ENCODE data around the gene MSX2.

The MSX2 gene

GRCh38 chr5:174741352-174741751, 17.0 kb downstream of the MSX2 start:
- ChIA-PET CTCF (interaction anchor here (0.9 kb wide), 1 partner anchor 169 kb away, joined by 3 read pairs; no protein-coding TSS in a partner anchor), POLR2A (interaction anchor here (0.7 kb wide), 1 partner anchor 9 kb away, joined by 3 read pairs; no protein-coding TSS in a partner anchor)
- no peak overlapping the region for H3K27ac ChIP-seq (ENCODE audit: extremely low read depth, low read depth, low read length)
- no peak for TF ChIP-seq ZNF169 (tag by site-specific recombination; IDR thresholded peaks at IDR 0.05)
- no peak for TF ChIP-seq ZNF701 (tag by site-specific recombination; IDR thresholded peaks at IDR 0.05)
- no peak for TF ChIP-seq ZNF530 (tag by site-specific recombination; IDR thresholded peaks at IDR 0.05; ENCODE audit: low read depth)
- TF ChIP-seq ZNF146 (tag by site-specific recombination; IDR thresholded peaks at IDR 0.05), result no peak
- no peak for TF ChIP-seq ZFP41 (tag by site-specific recombination; IDR thresholded peaks at IDR 0.05; ENCODE audit: borderline replicate concordance)
- TF ChIP-seq ZNF114 (tag by site-specific recombination; IDR thresholded peaks at IDR 0.05), result no peak
- TF ChIP-seq HOXD13 (CRISPR knock-in tag; IDR thresholded peaks at IDR 0.05; ENCODE audit: borderline replicate concordance), result no peak
- no peak for TF ChIP-seq ZNF24 (tag by site-specific recombination; IDR thresholded peaks at IDR 0.05)
- no peak for TF ChIP-seq ZNF202 (tag by site-specific recombination; IDR thresholded peaks at IDR 0.05; ENCODE audit: borderline replicate concordance)
- no peak for TF ChIP-seq KLF8 (tag by site-specific recombination; IDR thresholded peaks at IDR 0.05)
- no peak for TF ChIP-seq ZBTB26 (tag by site-specific recombination; optimal IDR thresholded peaks at IDR 0.05)
- TF ChIP-seq ZNF324 (tag by site-specific recombination; IDR thresholded peaks at IDR 0.05), result no peak
- TF ChIP-seq ELK4 (IDR thresholded peaks at IDR 0.05; ENCODE audit: borderline replicate concordance, low read depth, low read length), result no peak
- TF ChIP-seq PBX3 (CRISPR knock-in tag; IDR thresholded peaks at IDR 0.05), result no peak
- no peaks in the 10 kb centered on the region for H3K36me3 ChIP-seq (ENCODE audit: control insufficient read depth in 2 of 2, insufficient read depth in 1 of 2, low read length in 2 of 2)
- no peaks in the 10 kb centered on the region for H3K4me1 ChIP-seq (ENCODE audit: control insufficient read depth, insufficient read depth, low read length)
- no peak overlapping the region for H3K4me3 ChIP-seq (ENCODE audit: low read depth, low read length)
- no peaks in the 10 kb centered on the region for H3K9me3 ChIP-seq (ENCODE audit: control insufficient read depth, insufficient read depth, low read depth, low read length)

GRCh38 chr5:174744896-174745295, 20.5 kb downstream of the MSX2 start:
- Histone ChIP-seq H3K4me1 (ENCODE audit: control insufficient read depth, insufficient read depth, low read length) (no peaks in the 10 kb centered on the region), H3K27ac (ENCODE audit: extremely low read depth, low read depth, low read length) (no peak overlapping the region), H3K36me3 (ENCODE audit: control insufficient read depth in 2 of 2, insufficient read depth in 1 of 2, low read length in 2 of 2) (no peaks in the 10 kb centered on the region), H3K4me3 (ENCODE audit: low read depth, low read length) (no peak overlapping the region), H3K9me3 (ENCODE audit: control insufficient read depth, insufficient read depth, low read depth, low read length) (no peaks in the 10 kb centered on the region)
- ChIA-PET POLR2A (no interaction called here), CTCF (no interaction called here)
- no peak for TF ChIP-seq ZNF214 (tag by site-specific recombination; IDR thresholded peaks at IDR 0.05; ENCODE audit: borderline replicate concordance)
- TF ChIP-seq SP3 (tag by site-specific recombination; IDR thresholded peaks at IDR 0.05), result no peak
- TF ChIP-seq ZFP41 (tag by site-specific recombination; IDR thresholded peaks at IDR 0.05; ENCODE audit: borderline replicate concordance), result no peak
- TF ChIP-seq ZNF624 (tag by site-specific recombination; IDR thresholded peaks at IDR 0.05), result no peak
- no peak for TF ChIP-seq ZNF768 (tag by site-specific recombination; IDR thresholded peaks at IDR 0.05)
- no peak for TF ChIP-seq ZNF221 (tag by site-specific recombination; IDR thresholded peaks at IDR 0.05; ENCODE audit: borderline replicate concordance)
- no peak for TF ChIP-seq SCRT2 (tag by site-specific recombination; IDR thresholded peaks at IDR 0.05)
- no peak for TF ChIP-seq ZNF354C (tag by site-specific recombination; IDR thresholded peaks at IDR 0.05; ENCODE audit: borderline replicate concordance, low read depth)
- TF ChIP-seq ZNF280D (tag by site-specific recombination; IDR thresholded peaks at IDR 0.05), result no peak
- TF ChIP-seq ZNF148 (tag by site-specific recombination; IDR thresholded peaks at IDR 0.05; ENCODE audit: borderline replicate concordance), result no peak
- no peak for TF ChIP-seq ZNF433 (tag by site-specific recombination; IDR thresholded peaks at IDR 0.05; ENCODE audit: low read depth)
- TF ChIP-seq ZNF292 (tag by site-specific recombination; IDR thresholded peaks at IDR 0.05; ENCODE audit: borderline replicate concordance, low read depth), result no peak
- no peak for TF ChIP-seq ZNF248 (tag by site-specific recombination; IDR thresholded peaks at IDR 0.05)

Measured in HEK293 (cell line).